ENCODE measurements around the gene VAT1L.
A peak's percentile ranks its signal among the peaks of the same experiment; 100 is the strongest.

VAT1L gene

DNA sequence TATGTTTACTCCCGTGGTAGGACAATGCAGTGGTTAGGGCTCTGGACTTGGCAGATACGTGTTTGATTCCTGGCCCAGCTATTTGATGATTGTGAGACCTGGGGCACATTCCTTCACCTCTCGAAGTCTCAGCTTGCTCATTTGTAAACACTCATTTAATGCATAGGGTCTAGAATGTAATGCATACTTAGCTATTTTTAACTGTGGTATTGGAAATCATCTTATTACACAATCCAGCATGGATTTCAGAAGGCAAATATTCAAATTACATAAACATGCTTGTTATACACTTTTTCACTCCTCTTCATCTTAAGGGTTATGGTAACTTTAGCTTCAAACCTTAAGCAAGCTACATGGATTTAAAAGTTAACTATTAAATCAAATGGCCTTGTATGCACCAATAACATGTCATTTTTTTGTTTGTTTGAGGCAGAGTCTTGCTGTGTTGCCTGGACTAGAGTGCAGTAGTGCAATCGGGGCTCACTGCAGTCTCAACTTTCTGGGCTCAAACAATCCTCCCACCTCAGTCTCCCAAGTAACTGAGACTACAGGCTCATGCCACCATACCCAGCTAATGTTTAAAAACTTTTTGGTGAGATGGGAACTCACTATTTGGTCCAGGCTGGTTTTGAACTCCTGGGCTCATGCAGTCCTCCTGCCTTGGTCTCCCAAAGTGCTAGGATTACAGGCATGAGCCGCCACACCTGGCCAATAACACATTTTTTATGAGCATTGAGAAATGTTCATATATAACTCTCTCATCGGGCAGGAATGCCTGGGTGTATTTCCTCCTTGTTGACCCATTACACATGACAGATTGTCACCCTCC is 52.5 kb downstream of the VAT1L start:
- TF ChIP-seq, protein P1, sequence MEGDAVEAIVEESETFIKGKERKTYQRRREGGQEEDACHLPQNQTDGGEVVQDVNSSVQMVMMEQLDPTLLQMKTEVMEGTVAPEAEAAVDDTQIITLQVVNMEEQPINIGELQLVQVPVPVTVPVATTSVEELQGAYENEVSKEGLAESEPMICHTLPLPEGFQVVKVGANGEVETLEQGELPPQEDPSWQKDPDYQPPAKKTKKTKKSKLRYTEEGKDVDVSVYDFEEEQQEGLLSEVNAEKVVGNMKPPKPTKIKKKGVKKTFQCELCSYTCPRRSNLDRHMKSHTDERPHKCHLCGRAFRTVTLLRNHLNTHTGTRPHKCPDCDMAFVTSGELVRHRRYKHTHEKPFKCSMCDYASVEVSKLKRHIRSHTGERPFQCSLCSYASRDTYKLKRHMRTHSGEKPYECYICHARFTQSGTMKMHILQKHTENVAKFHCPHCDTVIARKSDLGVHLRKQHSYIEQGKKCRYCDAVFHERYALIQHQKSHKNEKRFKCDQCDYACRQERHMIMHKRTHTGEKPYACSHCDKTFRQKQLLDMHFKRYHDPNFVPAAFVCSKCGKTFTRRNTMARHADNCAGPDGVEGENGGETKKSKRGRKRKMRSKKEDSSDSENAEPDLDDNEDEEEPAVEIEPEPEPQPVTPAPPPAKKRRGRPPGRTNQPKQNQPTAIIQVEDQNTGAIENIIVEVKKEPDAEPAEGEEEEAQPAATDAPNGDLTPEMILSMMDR (IDR thresholded peaks at IDR 0.05; ENCODE audit: poor library complexity, severe bottlenecking): no peak

DNA sequence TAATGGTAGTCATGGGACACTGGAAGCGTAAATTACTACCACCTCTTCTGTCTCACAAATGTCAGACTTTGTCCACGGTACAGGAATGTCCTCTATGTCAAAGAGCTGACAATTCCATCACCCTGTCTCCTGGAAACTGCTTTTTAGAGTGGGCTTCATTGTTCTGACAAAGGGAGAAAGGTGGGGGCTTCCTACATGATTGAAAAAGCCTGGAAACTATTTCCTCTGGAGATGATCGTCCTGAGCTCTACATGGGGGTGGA is 53.1 kb downstream of the VAT1L start:
- no peak for ATAC-seq (ENCODE audit: low read depth)
- DNase-seq (ENCODE audit: low spot score): no peak
- Histone ChIP-seq H3K27ac (ENCODE audit: poor library complexity, severe bottlenecking) (no peak overlapping the region), H3K4me1 (ENCODE audit: insufficient read depth, poor library complexity, severe bottlenecking) (peaks cover 5% of the 10 kb centered on the region), H3K36me3 (ENCODE audit: low read depth) (no peaks in the 10 kb centered on the region), H3K27me3 (ENCODE audit: insufficient read depth, poor library complexity, severe bottlenecking) (no peaks in the 10 kb centered on the region), H3K9me3 (ENCODE audit: severe bottlenecking) (no peaks in the 10 kb centered on the region), H3K4me3 (ENCODE audit: severe bottlenecking) (no peak overlapping the region)
- TF ChIP-seq, protein P1 (IDR thresholded peaks at IDR 0.05; ENCODE audit: poor library complexity, severe bottlenecking): no peak

More for the DNA sequence above, 52.5 kb downstream of the VAT1L start:
- DNase-seq (ENCODE audit: low spot score) (no peak), ATAC-seq (ENCODE audit: low read depth) (peak; percentile 66; the same call in 2 of the 3 replicates)
- Histone ChIP-seq H3K9me3 (ENCODE audit: severe bottlenecking) (no peaks in the 10 kb centered on the region), H3K4me3 (ENCODE audit: severe bottlenecking) (no peak overlapping the region), H3K27ac (ENCODE audit: poor library complexity, severe bottlenecking) (no peak overlapping the region), H3K4me1 (ENCODE audit: insufficient read depth, poor library complexity, severe bottlenecking) (peaks cover 5% of the 10 kb centered on the region), H3K27me3 (ENCODE audit: insufficient read depth, poor library complexity, severe bottlenecking) (no peaks in the 10 kb centered on the region), H3K36me3 (ENCODE audit: low read depth) (no peaks in the 10 kb centered on the region)

DNA sequence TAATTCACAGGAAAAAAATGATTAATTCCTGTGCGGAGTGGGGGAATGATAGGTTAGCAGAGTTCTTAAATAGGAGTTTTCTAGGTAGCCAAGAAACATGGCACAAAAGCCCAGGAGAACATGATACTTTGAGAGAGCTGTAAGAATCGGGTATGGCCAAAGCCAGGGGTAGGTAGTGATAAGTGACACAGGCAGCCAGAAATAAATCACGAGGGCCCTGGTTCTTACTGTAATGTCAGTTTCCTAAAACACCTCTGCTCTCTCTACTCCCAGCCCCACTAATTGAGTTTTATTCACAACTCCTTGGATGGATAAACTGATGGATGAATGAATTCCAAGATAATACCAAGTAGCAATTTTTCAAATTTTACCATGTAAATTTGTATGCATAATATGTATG is 54.1 kb downstream of the VAT1L start:
- no peaks in the 10 kb centered on the region for H3K36me3 ChIP-seq (ENCODE audit: low read depth)
- H3K4me1 ChIP-seq (ENCODE audit: insufficient read depth, poor library complexity, severe bottlenecking): peaks cover 5% of the 10 kb centered on the region
- TF ChIP-seq, protein P1 (IDR thresholded peaks at IDR 0.05; ENCODE audit: poor library complexity, severe bottlenecking): no peak
- H3K9me3 ChIP-seq (ENCODE audit: severe bottlenecking): no peaks in the 10 kb centered on the region
- DNase-seq (ENCODE audit: low spot score) (no peak), ATAC-seq (ENCODE audit: low read depth) (no peak)
- H3K4me3 ChIP-seq (ENCODE audit: severe bottlenecking): no peak overlapping the region
- H3K27ac ChIP-seq (ENCODE audit: poor library complexity, severe bottlenecking): no peak overlapping the region
- H3K27me3 ChIP-seq (ENCODE audit: insufficient read depth, poor library complexity, severe bottlenecking): peaks cover 5% of the 10 kb centered on the region

DNA sequence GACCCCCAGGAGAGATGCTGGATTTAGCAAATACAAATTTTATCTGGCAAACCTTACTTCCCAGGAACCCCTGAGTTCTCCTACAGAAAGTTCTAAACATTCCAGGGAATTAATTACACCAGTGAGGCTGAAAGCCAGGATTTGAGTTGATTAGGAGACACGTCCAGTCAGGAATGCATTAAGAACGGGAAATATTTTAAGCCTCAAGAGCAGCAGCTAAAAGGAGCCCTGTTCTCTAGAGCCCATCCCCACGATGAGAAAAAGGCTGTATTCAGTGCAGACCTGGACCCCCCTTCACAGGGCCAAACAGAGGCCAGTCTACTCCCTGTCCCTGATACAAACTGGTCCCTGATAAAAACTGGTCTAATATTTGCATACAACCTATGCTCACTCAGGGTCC is 55.0 kb downstream of the VAT1L start:
- no peaks in the 10 kb centered on the region for H3K36me3 ChIP-seq (ENCODE audit: low read depth)
- peaks cover 5% of the 10 kb centered on the region for H3K4me1 ChIP-seq (ENCODE audit: insufficient read depth, poor library complexity, severe bottlenecking)
- no peak for ATAC-seq (ENCODE audit: low read depth)
- H3K27me3 ChIP-seq (ENCODE audit: insufficient read depth, poor library complexity, severe bottlenecking): peaks cover 5% of the 10 kb centered on the region
- H3K27ac ChIP-seq (ENCODE audit: poor library complexity, severe bottlenecking): no peak overlapping the region
- H3K9me3 ChIP-seq (ENCODE audit: severe bottlenecking): no peaks in the 10 kb centered on the region
- DNase-seq (ENCODE audit: low spot score): no peak
- TF ChIP-seq, protein P1 (IDR thresholded peaks at IDR 0.05; ENCODE audit: poor library complexity, severe bottlenecking): no peak
- no peak overlapping the region for H3K4me3 ChIP-seq (ENCODE audit: severe bottlenecking)

DNA sequence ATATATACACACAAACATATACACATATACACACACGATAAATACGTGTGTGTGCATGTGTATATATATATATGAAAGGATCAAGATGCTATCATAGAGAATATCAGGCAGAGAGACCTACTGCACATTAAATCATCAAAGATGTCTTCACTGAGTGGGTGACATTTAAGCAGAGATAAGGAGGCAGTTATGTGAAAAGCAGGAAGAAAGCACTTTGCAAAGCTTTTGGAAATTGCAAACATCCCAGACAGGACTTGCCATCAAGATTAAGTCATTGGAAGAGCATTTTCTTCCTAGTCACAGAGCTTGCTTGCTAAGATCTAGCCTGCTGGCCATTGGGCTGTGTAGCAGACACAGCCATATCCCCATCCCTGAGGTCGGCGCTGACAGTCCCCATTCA is 56.4 kb downstream of the VAT1L start:
- Histone ChIP-seq H3K9me3 (ENCODE audit: severe bottlenecking) (no peaks in the 10 kb centered on the region), H3K27me3 (ENCODE audit: insufficient read depth, poor library complexity, severe bottlenecking) (peaks cover 5% of the 10 kb centered on the region), H3K36me3 (ENCODE audit: low read depth) (no peaks in the 10 kb centered on the region), H3K27ac (ENCODE audit: poor library complexity, severe bottlenecking) (no peak overlapping the region), H3K4me1 (ENCODE audit: insufficient read depth, poor library complexity, severe bottlenecking) (peaks cover 5% of the 10 kb centered on the region), H3K4me3 (ENCODE audit: severe bottlenecking) (no peak overlapping the region)
- TF ChIP-seq, protein P1 (IDR thresholded peaks at IDR 0.05; ENCODE audit: poor library complexity, severe bottlenecking): no peak
- DNase-seq (ENCODE audit: low spot score) (no peak), ATAC-seq (ENCODE audit: low read depth) (no peak)

Measured in RWPE2 (cell line).